AG20443 (cell line): ENCODE data around the gene ZFYVE21.

Experiments used
- DNase-seq: peaks from one replicate; pipeline ENCODE4 v3.0.0; 2012; ENCODE audit warnings: low spot score, mixed read lengths

ZFYVE21 gene

DNA sequence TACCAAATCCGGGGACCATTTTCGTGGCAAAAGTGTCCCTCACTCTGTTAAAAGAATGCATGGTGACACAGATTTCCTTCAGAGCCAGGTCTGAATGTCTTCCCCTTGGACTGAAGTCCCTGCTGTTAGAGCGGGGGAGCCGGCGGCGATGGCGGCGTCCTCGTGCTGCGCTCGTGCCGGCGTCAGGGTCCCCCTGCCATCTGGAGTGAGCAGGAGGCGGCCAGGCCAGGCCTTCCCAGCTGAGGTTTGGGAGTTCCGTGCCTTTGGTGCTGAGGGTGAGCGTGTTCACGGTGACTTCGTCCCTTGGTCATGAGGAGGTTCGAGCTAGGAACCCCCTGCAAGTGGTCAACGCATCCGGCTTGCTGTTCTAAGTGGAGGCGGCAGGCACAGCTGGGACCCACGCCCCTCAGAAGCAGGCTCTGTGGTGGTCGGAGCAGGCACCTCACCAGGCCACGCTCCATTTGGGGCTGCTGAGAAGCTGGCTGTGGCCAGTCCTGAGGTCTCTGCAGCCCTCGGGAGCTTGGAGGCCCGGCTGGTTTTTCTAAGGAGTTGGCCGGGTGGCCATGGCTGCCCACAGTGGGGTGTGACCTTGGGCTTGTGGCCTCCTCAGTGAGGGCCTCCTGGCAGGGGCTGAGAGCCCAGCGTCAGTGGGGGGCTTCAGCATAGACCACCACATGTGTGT is 9.5 kb downstream of the ZFYVE21 start:
- no peak for DNase-seq

DNA sequence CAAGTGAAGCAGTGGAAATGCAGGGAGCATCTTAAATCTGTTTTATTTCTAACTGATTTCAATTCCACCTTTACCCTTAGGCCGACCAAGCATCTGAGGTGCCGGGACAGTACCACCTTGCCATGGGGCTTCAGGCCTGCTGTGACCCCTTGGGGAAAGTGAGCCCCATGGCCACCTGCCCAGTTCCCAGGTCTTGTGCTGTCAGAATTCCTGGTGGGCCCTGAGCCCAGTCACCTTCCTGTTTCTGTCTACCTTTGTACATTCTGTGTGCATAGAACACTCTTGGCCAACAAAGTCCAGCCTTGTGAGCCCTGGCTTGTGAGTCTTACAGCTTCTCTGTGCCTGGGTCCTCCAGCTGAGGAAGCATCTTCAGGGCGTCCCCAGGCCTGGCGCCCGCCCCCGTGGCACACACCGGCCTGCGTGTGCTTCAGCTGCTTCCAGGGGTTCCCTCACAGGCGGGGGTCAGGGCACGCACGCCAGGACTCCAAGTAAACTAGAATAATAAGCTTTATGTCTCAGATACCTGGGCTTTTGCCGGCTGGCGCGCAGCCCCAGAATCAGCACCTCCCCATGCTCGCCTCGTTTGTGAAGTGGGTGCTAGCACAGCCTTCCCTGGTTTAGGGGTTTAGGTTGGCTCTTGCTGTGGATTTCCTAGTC is 10.3 kb downstream of the ZFYVE21 start:
- DNase-seq: no peak

DNA sequence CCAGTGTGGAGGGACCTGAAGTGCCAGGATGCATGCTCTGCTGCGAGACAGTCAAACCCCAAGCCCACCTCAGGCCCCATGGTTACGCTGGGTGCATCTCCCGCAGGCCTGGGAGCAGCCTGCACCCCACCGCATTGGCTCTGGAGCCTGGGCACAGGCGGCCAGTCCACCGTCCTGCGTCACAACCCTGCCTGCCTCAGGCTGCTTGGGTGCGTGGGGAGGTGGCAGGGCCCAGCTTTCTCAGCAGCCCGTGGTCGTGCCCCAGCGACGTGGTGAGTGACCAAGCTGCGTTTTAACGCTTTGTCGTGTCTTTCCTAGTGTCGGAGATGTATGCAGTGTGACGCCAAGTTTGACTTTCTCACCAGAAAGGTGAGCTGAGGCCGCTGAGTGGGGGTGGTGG is 10.9 kb downstream of the ZFYVE21 start:
- DNase-seq: no peak

DNA sequence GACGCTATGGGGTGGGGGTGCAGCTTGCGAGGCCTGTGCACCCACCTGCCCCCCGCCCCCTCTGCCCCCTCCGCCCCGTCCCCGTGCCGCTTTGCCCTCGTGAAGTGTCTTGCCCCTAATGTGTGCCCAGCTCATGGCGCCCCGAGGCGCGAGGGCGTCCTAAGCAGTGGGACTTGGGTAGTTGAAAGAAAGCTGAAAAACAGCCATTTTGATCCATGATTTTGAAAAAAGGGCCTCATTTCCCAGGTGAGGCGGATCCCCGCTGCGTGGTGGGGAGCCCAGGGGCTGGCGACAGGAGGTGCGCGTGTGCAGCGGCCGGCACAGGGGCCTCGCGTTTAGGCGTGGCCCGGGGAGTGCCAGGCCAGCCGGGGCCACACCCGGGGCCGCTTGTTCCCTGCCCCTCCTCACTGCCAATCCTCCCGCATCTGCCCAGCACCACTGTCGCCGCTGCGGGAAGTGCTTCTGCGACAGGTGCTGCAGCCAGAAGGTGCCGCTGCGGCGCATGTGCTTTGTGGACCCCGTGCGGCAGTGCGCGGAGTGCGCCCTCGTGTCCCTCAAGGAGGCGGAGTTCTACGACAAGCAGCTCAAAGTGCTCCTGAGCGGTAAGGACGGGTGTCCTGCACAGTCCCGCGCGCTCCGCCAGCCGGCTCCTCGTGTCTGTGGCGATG is 11.8 kb downstream of the ZFYVE21 start:
- DNase-seq: no peak

DNA sequence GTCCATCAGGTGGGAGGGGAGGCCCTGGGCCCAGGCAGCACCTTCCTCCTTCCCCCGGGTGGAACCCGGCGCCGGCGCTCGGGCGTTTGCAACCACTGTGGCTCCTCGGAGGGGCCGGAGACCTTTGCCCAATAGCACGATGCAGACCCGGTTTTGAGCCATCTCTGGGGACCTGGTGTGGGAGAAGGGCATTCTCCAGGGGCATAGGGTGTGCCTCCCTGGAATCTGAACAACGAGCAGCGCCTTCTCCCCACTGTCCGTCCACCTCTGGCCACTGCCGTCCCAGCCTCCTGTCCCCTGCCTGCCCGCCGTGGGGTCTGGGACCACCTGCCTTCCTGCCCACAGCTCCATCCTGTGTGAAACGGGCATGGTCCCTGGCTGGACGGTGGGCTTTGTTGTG is 12.5 kb downstream of the ZFYVE21 start:
- no peak for DNase-seq

DNA sequence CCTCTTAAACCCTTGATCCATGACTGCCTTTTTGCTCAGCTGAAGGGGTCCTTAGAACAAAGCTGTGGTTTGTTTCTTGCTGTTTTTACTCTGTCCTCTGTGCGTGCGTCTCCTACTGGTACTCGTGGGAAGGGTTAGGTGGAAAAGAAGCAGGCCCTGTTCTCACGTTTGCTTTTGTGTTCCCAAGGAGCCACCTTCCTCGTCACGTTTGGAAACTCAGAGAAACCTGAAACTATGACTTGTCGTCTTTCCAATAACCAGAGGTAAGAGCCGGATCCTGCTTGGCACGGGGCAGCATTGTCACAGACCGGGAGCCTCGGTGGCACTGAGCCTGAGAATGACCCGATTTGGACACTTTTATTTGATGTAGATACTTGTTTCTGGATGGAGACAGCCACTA is 13.1 kb downstream of the ZFYVE21 start:
- DNase-seq: no peak

DNA sequence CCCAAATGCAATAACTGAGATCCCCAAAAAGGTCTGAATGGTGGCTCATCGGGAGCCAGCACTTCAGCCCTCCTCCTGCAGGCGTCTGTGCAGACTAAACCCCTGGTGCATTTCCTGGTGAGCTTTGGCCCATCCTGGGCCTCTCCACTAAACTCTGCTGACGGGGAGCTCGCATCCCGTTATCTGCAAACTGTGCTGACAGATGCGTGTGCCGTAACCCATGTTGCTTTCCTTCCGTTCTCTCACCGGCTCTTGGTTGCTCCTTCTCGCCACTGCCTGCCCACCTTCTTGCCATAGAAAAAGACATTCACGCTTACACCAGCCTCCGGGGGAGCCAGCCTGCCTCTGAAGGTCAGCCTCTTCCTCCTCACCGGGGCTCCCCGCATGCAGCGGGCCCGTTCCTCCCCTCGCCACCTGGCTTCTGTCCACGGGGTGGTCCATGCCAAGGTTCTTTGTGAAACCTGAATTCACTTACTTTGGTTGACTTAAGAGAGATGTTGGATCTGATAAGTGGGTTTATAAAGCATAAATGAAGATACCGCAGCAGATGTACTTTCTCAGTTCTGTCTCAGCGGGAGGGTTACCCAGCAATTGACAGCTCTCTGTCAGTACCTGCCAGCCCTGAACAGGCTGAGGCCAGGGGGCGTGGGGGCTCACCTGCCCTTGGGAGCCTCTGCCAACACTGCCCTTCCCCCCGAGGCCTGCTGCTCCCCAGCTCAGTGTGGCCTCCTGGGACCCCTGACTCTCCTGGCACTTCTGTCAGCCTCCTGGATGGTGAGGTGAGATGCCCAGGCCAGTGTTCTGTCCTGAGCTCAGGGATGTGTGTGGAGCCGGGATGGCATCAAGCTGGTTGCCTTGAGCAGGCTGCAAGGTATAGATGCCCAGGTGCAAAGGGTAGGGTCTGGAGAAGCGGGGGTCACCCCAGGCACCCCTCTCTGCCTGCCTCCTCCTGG is 14.2 kb downstream of the ZFYVE21 start:
- DNase-seq: no peak

DNA sequence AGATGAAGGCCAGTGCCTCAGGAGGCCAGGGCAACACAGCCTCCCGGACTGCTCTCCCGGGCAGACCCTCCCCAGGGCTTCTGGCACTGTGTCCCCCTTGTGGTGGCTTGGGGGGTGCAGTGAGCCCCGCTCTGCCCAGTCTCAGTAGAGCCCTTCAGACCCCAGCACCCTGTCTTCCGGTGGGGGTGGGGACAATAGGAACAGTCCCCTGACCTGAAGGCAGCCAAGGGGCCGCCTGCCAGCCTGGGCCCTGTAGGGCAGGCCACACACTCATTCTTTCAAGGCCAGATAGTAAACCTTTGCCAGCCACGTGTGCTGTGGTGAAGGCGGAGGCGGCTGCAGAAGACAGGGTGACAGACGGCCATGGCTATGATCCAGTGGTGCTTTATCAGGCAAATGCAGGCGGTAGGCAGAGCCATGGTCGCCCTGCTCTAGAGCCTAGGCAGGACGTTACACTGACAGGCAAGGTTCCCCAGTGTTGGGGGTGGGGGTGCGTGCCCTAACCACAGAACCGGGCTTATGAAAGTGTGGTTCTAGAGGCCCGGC is 15.0 kb downstream of the ZFYVE21 start:
- DNase-seq: no peak

DNA sequence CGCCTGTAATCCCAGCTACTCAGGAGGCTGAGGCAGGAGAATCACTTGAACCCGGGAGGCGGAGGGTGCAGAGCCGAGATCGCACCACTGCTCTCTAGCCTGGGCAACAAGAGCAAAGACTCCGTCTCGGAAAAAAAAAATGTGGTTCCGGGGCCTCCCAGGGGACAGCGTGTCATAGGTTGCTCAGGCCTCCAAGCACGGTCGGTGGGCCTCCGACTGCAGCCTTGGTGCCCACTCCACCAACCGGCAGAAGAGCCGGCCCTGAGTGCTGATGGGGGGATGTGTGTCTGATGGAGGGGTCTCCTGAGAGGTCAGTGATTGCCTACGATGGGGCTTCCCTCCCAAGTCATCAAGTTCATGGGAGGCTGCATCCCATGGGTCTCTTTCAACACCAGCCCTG is 15.9 kb downstream of the ZFYVE21 start:
- no peak for DNase-seq

DNA sequence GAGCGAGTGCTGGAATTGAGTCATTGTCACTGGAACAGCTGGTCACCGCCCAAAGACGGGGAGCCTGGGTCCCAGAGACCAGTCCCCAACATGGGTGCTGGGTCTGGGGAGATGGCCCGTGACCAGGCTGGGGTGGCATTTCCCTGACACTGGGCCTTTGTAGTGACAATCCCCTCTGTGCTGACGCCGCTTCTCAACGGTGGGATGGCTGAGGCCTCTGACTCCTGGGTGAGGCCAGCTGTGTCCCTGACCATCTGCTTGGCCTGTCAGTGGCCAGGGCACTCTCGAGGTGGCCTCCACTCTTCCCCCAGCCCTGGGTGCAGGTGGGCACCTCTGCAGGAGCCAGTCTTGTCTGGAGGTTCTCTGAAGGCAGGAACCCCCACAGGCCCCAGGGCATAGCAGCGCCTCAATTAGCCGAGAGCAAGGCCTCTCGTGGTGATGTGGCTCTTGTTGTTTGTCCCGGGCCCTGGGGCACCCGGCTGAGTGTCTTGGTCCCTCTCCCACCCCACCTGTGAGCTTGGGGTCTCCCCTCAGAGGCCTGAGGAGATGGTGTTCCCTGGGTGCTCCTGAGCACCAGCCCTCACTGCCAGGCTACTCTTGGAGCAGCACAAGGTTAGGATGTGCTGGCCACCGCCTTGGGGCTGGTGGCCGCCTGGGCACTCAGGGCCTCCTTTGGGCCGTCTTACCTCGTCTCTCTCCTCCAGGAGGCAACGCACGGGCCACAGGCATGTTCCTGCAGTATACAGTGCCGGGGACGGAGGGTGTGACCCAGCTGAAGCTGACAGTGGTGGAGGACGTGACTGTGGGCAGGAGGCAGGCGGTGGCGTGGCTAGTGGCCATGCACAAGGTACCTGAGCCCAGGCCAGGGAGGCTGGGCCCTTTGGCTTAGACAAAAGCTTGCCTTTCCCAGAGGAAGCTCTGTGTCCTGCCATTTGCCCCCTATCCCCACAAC is 16.6 kb downstream of the ZFYVE21 start:
- DNase-seq: no peak

DNA sequence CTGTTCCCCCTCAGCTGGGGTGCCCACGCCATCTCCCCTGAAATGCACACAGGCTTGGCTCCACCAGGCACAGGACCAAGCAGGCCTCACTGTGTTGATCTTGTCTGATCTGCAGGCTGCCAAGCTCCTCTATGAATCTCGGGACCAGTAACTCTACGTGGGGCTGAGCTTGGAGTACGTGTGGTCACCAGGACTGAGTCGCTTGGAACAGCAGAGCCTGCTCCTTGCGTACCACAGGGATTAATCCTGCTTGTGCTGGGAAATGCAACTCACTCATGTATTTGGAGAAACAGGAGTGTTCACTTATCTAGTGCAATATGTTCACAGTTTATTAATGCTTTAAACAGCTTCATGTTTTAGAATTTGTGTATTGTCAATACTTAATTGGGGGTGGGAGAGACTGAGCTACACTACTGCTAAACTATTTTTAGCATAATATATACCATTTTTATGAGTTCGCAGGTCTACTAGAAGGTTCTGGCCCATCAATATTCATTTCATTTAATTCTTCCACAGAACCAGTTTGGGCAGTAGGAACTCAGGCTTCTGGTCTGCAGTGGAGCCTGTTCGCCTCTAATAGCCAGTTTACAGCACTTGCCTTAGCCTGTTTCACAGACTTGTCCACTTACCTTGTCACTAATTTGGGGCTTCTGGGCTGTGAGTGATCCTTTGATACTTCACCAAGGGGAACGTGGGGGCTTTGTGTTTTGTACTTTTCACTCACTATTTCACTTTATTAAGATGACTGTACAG is 17.4 kb downstream of the ZFYVE21 start:
- no peak for DNase-seq

DNA sequence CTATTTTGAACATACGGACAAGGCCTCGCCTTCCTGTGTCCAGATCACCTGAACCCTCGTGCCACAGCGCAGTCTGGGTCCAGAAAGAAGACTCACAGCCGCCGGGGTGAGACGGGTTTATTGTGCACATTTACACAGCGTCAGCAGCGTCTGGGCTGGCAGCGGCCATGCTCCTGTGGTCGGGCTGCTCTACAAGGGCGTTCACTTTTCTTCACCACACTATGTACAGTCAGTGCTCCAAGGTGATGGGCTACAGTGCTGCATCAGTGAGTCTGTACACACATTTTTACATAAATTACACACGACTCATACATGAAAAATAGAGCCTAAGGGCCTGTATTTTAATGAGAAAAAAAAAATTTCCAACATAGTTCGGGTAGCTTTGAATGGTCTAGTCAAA is 18.0 kb downstream of the ZFYVE21 start:
- DNase-seq: no peak

DNA sequence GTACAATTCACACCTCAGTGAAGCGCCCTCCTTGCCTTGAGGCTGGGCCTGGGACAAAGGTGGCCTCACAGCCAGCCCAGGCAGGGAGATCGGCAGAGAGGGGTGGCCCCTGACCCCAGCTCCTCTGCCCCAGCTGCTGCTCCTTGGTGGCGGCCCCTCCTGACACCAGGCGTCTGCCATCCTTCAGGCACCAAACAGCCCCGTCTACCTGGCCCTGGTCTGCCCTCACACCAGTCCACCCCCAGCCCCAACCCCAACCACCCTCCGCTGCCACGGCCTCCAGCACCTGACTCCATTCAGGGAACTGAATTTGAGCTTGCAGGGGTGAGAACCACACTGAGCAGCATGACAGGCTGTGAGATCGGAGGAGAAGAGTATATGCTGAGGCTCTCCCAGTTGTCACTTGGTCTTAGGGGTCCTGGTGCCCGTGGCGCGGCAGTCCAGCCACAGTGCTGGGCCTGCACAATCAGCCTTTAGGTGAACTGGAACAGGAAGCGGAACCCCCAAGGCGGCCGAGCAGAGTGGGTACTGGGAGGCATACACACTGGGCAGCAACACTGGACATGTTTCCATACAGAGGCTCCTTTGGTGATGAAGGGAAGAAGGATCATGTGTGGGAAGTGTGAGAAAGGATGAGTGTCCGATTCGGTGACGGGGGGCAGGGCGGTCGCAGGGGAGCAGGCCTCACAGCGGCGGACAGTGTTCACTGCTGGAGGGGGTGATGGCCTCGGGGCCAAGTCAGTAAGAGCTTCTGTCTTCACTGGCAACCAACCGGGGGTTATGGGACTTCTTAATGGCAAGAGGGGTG is 18.7 kb downstream of the ZFYVE21 start:
- no peak for DNase-seq

DNA sequence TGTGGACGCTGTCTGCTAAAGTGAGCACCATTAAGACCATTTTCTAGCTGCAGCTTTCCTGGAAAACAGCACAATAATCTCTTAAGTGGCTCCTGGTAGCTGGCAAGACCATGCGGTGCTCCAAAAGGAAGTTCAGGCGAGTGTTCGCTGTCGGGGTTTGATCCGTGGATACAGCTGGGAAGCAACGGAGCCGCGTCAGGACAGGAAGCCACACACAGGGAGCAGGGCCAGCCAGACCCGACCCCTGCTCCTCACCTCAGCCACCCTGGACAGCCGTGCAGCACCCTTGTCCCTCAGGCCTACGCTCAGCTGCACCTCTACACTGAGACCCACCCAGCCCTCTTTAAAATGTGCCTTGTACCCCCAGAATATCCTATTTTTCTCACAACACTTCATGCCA is 19.4 kb downstream of the ZFYVE21 start:
- no peak for DNase-seq

DNA sequence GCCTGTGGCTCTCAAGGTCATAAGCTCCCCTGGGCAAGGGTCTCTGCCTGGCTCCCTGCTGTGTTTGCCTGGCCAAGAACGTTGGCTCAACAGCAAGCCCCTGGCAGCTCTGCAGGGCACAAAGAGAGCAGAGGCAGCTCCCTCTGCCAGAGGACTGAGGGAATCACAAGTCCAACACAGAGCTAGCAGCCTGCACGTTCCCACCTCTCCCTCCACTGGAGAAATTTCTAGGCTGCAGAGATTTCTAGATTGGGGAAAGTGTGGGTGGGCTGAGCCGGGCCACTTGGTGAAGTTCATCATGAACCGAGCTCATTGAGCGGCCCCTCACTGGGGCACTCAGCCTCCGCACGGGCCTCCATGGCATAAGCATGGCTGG is 19.8 kb downstream of the ZFYVE21 start:
- DNase-seq: no peak

DNA sequence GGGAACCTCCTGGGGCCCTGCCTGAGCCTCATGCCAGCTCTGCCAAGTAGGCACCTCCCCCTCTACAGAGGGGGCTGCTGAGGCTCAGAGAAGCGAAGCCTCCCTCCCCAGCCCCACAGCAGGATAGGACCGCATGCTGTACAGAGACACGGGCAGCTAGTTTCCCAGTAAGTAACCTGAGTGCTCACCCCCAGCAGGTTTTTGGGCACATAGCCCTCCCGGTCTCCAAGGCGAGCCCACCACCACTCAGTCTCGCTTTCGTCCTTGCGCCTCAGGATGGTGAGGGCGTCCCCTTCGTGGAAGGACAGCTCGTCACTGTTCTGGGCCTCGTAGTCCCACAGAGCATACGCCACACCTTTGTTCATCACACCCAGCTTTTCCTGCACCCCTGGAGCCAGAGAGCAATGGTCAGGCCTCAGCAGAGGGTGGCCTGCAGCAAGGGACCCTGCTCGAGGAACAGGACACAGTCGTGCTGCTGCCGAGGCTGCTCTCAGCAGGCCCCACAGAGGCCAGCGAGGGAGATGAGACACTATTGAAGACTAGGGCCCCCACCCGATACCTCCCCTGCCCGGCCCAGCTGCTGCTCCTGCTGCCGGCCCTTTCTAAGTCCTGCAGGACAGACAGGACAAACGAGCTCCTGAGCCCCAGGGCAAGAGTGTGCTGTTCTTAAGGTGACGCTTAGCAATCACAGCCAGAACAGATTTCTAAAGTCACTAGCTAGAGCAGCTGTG is 20.4 kb downstream of the ZFYVE21 start:
- no peak for DNase-seq

DNA sequence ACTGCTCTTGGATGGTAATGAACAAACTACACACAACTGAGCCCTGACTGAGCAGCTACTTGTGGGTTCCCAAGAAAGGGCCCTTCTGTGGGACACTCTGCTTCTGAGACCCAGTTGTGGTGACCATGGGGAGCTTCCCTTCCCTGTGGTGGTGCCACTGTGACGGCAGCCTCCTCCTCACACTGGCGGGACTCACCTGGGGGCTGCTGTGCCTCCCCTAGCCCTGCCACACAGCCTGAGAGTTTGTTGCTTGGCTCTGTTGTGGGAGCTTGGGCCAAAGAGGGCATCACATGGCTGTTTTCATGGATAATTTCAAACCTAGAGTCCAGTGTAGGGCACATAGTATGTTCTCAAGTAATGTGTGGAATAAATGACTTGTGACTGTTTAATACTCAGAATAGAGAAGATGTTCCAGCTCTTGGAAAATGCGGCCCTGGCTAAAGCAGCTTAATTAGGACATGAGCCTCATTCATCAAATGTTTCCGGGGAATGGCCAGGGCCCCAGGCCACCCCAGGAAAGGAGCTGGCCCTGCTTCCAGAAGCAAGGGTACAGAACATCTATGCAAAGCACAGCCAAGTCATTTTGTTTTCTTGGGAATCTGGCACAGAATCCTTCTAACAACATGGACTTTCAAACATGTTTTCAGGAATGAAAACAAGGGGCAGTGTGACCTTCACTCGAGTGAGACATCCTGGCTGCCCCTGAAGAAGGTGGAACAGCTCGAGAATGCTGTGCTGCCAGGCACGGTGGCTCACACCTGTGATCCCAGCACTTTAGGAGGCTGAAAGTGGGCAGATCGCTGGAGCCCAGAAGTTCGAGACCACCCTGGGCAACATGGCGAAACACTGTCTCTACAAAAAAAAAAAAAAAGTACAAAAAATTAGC is 21.2 kb downstream of the ZFYVE21 start:
- DNase-seq: no peak
